SK-N-MC (cell line): ENCODE measurements around the gene ERVMER34-1.

Experiments
- DNase-seq: peaks from one replicate; pipeline ENCODE4 v3.0.0-alpha.2; 2011; ENCODE audit warnings: low read depth, low spot score
- H3K27ac ChIP-seq: fragments of 200-600 bp; sonication (generic); 2 replicates; pipeline ENCODE4 v1.5.1; 2016; ENCODE audit warnings: mixed run types
- H3K36me3 ChIP-seq: fragments of 200-600 bp; sonication (generic); 2 replicates; pipeline ENCODE4 v1.6.1; 2017; ENCODE audit warnings: antibody characterized with exemption, low read length, mixed read lengths; ENCODE audit not compliant: insufficient read depth
- H3K4me3 ChIP-seq: fragments of 200-600 bp; sonication (generic); 2 replicates; pipeline ENCODE4 v1.5.1; 2016
- H3K9ac ChIP-seq: fragments of 200-600 bp; sonication (generic); 2 replicates; pipeline ENCODE4 v1.8.0; 2017; ENCODE audit warnings: mixed run types, mixed read lengths; ENCODE audit not compliant: insufficient read length
- H3K9me3 ChIP-seq: fragments of 200-600 bp; sonication (generic); 2 replicates; pipeline ENCODE4 v1.6.1; 2017; ENCODE audit warnings: low read depth, mild to moderate bottlenecking, antibody characterized with exemption, low read length, moderate library complexity, mixed read lengths
- EZH2 ChIP-seq: fragments of 200-600 bp; sonication (generic); IDR thresholded peaks from one replicate; pipeline ENCODE4 v1.6.1; 2017; ENCODE audit warnings: antibody characterized with exemption
- FOXP2 ChIP-seq: optimal IDR thresholded peaks from 2 replicates; pipeline ENCODE3; 2011; ENCODE audit warnings: mild to moderate bottlenecking, moderate library complexity; ENCODE audit not compliant: insufficient read depth; ENCODE audit errors: extremely low read length, control extremely low read depth
- POLR2AphosphoS5 ChIP-seq: IDR thresholded peaks from 2 replicates; pipeline ENCODE4 v1.6.1; 2012; ENCODE audit warnings: mild to moderate bottlenecking, low read depth, low read length, borderline replicate concordance

ERVMER34-1 gene

GRCh38 chr4:52713456-52713937 is 37.7 kb downstream of the ERVMER34-1 start:
- H3K27ac ChIP-seq = peak overlapping the region; percentile 67

GRCh38 chr4:52712251-52713130 is 38.7 kb downstream of the ERVMER34-1 start:
- DNase-seq = peak; percentile 50
- TF ChIP-seq POLR2AphosphoS5 = peak; percentile 97
- TF ChIP-seq FOXP2 = no peak
- TF ChIP-seq EZH2 = no peak
- peak overlapping the region; percentile 88 for H3K9ac ChIP-seq
- peaks cover 39% of the 10 kb centered on the region for H3K36me3 ChIP-seq
- H3K4me3 ChIP-seq = peak overlapping the region; percentile 90
- peak overlapping the region; percentile 67 for H3K27ac ChIP-seq
- H3K9me3 ChIP-seq = no peaks in the 10 kb centered on the region

More at GRCh38 chr4:52713456-52713937, 37.7 kb downstream of the ERVMER34-1 start:
- TF ChIP-seq EZH2 (no peak), POLR2AphosphoS5 (no peak), FOXP2 (no peak)
- Histone ChIP-seq H3K9me3 (no peaks in the 10 kb centered on the region), H3K36me3 (peaks cover 41% of the 10 kb centered on the region), H3K4me3 (peak overlapping the region; percentile 90), H3K9ac (peak overlapping the region; percentile 88)
- DNase-seq = no peak

GRCh38 chr4:52711834-52712250 is 39.4 kb downstream of the ERVMER34-1 start:
- no peak for DNase-seq
- H3K9me3 ChIP-seq = no peaks in the 10 kb centered on the region
- peak overlapping the region; percentile 90 for H3K4me3 ChIP-seq
- TF ChIP-seq POLR2AphosphoS5 = no peak; the same call in 1 of the 2 replicates
- TF ChIP-seq FOXP2 = no peak
- TF ChIP-seq EZH2 = no peak
- H3K9ac ChIP-seq = no peak overlapping the region
- no peak overlapping the region for H3K27ac ChIP-seq
- H3K36me3 ChIP-seq = peaks cover 38% of the 10 kb centered on the region

- Histone ChIP-seq H3K27ac (no peak overlapping the region), H3K9me3 (no peaks in the 10 kb centered on the region), H3K4me3 (no peak overlapping the region; the same call in 1 of the 2 replicates), H3K36me3 (peaks cover 32% of the 10 kb centered on the region), H3K9ac (no peak overlapping the region)
- DNase-seq = no peak
- TF ChIP-seq FOXP2 (no peak), EZH2 (no peak), POLR2AphosphoS5 (no peak)
These were observed 40.0 kb downstream of the ERVMER34-1 start for GRCh38 chr4:52711272-52711671.

GRCh38 chr4:52709155-52709554 is 42.1 kb downstream of the ERVMER34-1 start:
- Histone ChIP-seq H3K27ac (no peak overlapping the region), H3K36me3 (peaks cover 11% of the 10 kb centered on the region), H3K4me3 (no peak overlapping the region), H3K9me3 (no peaks in the 10 kb centered on the region), H3K9ac (no peak overlapping the region)
- no peak for DNase-seq
- TF ChIP-seq POLR2AphosphoS5 (no peak), EZH2 (no peak), FOXP2 (no peak)

GRCh38 chr4:52704661-52705060 is 46.6 kb downstream of the ERVMER34-1 start:
- Histone ChIP-seq H3K27ac (no peak overlapping the region), H3K4me3 (no peak overlapping the region), H3K9me3 (no peaks in the 10 kb centered on the region), H3K9ac (no peak overlapping the region), H3K36me3 (no peaks in the 10 kb centered on the region)
- DNase-seq = no peak
- TF ChIP-seq EZH2 (no peak), FOXP2 (no peak), POLR2AphosphoS5 (no peak)

- H3K4me3 ChIP-seq = no peak overlapping the region
- no peak for TF ChIP-seq POLR2AphosphoS5
- TF ChIP-seq FOXP2 = no peak
- TF ChIP-seq EZH2 = no peak
- H3K27ac ChIP-seq = no peak overlapping the region
- H3K9ac ChIP-seq = no peak overlapping the region
- H3K9me3 ChIP-seq = no peaks in the 10 kb centered on the region
- H3K36me3 ChIP-seq = no peaks in the 10 kb centered on the region
- DNase-seq = no peak
These were observed 47.1 kb downstream of the ERVMER34-1 start for GRCh38 chr4:52704133-52704532.

GRCh38 chr4:52701207-52701606 is 50.0 kb downstream of the ERVMER34-1 start:
- H3K27ac ChIP-seq = no peak overlapping the region
- TF ChIP-seq FOXP2 (no peak), EZH2 (no peak), POLR2AphosphoS5 (no peak)
- no peaks in the 10 kb centered on the region for H3K36me3 ChIP-seq
- H3K9me3 ChIP-seq = no peaks in the 10 kb centered on the region
- H3K9ac ChIP-seq = no peak overlapping the region
- H3K4me3 ChIP-seq = no peak overlapping the region
- DNase-seq = no peak

- Histone ChIP-seq H3K9ac (no peak overlapping the region), H3K36me3 (no peaks in the 10 kb centered on the region), H3K4me3 (no peak overlapping the region), H3K27ac (no peak overlapping the region), H3K9me3 (no peaks in the 10 kb centered on the region)
- no peak for DNase-seq
- TF ChIP-seq EZH2 (no peak), FOXP2 (no peak), POLR2AphosphoS5 (no peak)
These were observed 56.3 kb downstream of the ERVMER34-1 start for GRCh38 chr4:52694936-52695335.
